DOHH2 (cell line): ENCODE results near the gene GPAM.

Source experiments
- H3F3A ChIP-seq: fragments of 200-600 bp; sonication (generic), shearing (Covaris generic); 2 replicates; pipeline ENCODE4 v1.6.0; 2016; ENCODE audit warnings: antibody characterized with exemption, mild to moderate bottlenecking; ENCODE audit not compliant: control insufficient read depth, insufficient read depth
- H3K27ac ChIP-seq: fragments of 200-600 bp; sonication (generic); 2 replicates; pipeline ENCODE4 v1.5.1; 2014; ENCODE audit warnings: low read depth, mild to moderate bottlenecking, low read length, moderate library complexity
- H3K27me3 ChIP-seq: fragments of 200-600 bp; sonication (generic); 2 replicates; pipeline ENCODE4 v1.6.1; 2014; ENCODE audit warnings: mild to moderate bottlenecking, low read length, mixed read lengths; ENCODE audit not compliant: control insufficient read depth
- H3K36me3 ChIP-seq: fragments of 200-600 bp; sonication (generic); 2 replicates; pipeline ENCODE4 v1.6.1; 2014; ENCODE audit warnings: mild to moderate bottlenecking, low read length, moderate library complexity, mixed read lengths; ENCODE audit not compliant: control insufficient read depth
- H3K4me1 ChIP-seq: fragments of 200-600 bp; sonication (generic); 2 replicates; pipeline ENCODE4 v1.6.1; 2014; ENCODE audit warnings: mild to moderate bottlenecking, low read length, mixed read lengths; ENCODE audit not compliant: control insufficient read depth
- H3K4me2 ChIP-seq: fragments of 200-600 bp; sonication (generic); 2 replicates; pipeline ENCODE4 v1.6.0; 2014; ENCODE audit warnings: mild to moderate bottlenecking, low read length, moderate library complexity
- H3K4me3 ChIP-seq: fragments of 200-600 bp; sonication (generic); 2 replicates; pipeline ENCODE4 v1.5.1; 2014; ENCODE audit warnings: mild to moderate bottlenecking, low read length, mixed read lengths
- H3K79me2 ChIP-seq: fragments of 200-600 bp; sonication (generic); 2 replicates; pipeline ENCODE4 v1.6.1; 2014; ENCODE audit warnings: mild to moderate bottlenecking, low read length, mixed read lengths; ENCODE audit not compliant: control insufficient read depth
- H3K9me2 ChIP-seq: fragments of 200-600 bp; sonication (generic); replicated peaks from 2 replicates; pipeline ENCODE4 v1.6.1; 2014; ENCODE audit warnings: mild to moderate bottlenecking, low read length, mixed read lengths; ENCODE audit not compliant: control insufficient read depth
- H3K9me3 ChIP-seq: fragments of 200-600 bp; sonication (generic); 2 replicates; pipeline ENCODE4 v1.6.1; 2014; ENCODE audit warnings: antibody characterized with exemption, low read length, mixed read lengths; ENCODE audit not compliant: control insufficient read depth, insufficient read depth
- H4K20me1 ChIP-seq: fragments of 200-600 bp; sonication (generic); 2 replicates; pipeline ENCODE4 v1.6.0; 2014; ENCODE audit warnings: low read depth, mild to moderate bottlenecking, antibody characterized with exemption, low read length, moderate library complexity; ENCODE audit not compliant: control insufficient read depth, insufficient read depth
- CTCF ChIP-seq: fragments of 200-600 bp; sonication (generic); IDR thresholded peaks from one replicate; pipeline ENCODE4 v1.5.1; 2014; ENCODE audit warnings: antibody characterized with exemption, mild to moderate bottlenecking, low read depth, low read length; ENCODE audit not compliant: poor library complexity, severe bottlenecking
- EZH2phosphoT487 ChIP-seq: fragments of 200-600 bp; sonication (generic); IDR thresholded peaks from 2 replicates; pipeline ENCODE4 v1.6.1; 2017; ENCODE audit warnings: borderline replicate concordance, mild to moderate bottlenecking, antibody characterized with exemption, low read length, moderate library complexity, mixed read lengths

GPAM gene

GRCh38 chr10:112208997-112209396 is 25.4 kb upstream of the GPAM start:
- no peak overlapping the region for H3K27ac ChIP-seq
- TF ChIP-seq CTCF (no peak), EZH2phosphoT487 (no peak)
- no peaks in the 10 kb centered on the region for H3K9me2 ChIP-seq

GRCh38 chr10:112208292-112208691 is 24.7 kb upstream of the GPAM start:
- Histone ChIP-seq H3K79me2 (no peaks in the 10 kb centered on the region), H3K27me3 (0 out of 2 replicates have a peak, but pooled peaks cover 10% of the 10 kb centered on the region), H3F3A (no peaks in the 10 kb centered on the region), H3K9me2 (no peaks in the 10 kb centered on the region), H3K9me3 (no peaks in the 10 kb centered on the region), H3K4me1 (no peaks in the 10 kb centered on the region), H3K36me3 (no peaks in the 10 kb centered on the region), H4K20me1 (no peaks in the 10 kb centered on the region), H3K27ac (no peak overlapping the region), H3K4me3 (no peak overlapping the region), H3K4me2 (no peak overlapping the region)
- TF ChIP-seq CTCF (no peak), EZH2phosphoT487 (no peak)

More at GRCh38 chr10:112208997-112209396, 25.4 kb upstream of the GPAM start:
- Histone ChIP-seq H3K79me2 (no peaks in the 10 kb centered on the region), H3K36me3 (no peaks in the 10 kb centered on the region), H3K4me1 (no peaks in the 10 kb centered on the region), H3K4me2 (no peak overlapping the region), H3K4me3 (no peak overlapping the region), H3F3A (no peaks in the 10 kb centered on the region), H4K20me1 (no peaks in the 10 kb centered on the region), H3K9me3 (no peaks in the 10 kb centered on the region), H3K27me3 (0 out of 2 replicates have a peak, but pooled peaks cover 7% of the 10 kb centered on the region)

GRCh38 chr10:112203328-112204076 is 19.9 kb upstream of the GPAM start:
- Histone ChIP-seq H3K36me3 (no peaks in the 10 kb centered on the region), H3K27ac (no peak overlapping the region), H3K9me2 (no peaks in the 10 kb centered on the region), H3K4me3 (no peak overlapping the region), H3F3A (no peaks in the 10 kb centered on the region), H3K79me2 (no peaks in the 10 kb centered on the region), H4K20me1 (no peaks in the 10 kb centered on the region), H3K4me1 (no peaks in the 10 kb centered on the region), H3K4me2 (no peak overlapping the region), H3K27me3 (peaks cover 25% of the 10 kb centered on the region), H3K9me3 (no peaks in the 10 kb centered on the region)
- no peak for TF ChIP-seq CTCF
- no peak for TF ChIP-seq EZH2phosphoT487
